HG02943 (cell line): ENCODE data around the gene MYRFL.
"Not testable (repeated sequence)": the region's sequence is repeated elsewhere in the genome, so short reads cannot be mapped to it uniquely, and the experiment has no call there.

Experiments used
- ATAC-seq: cut with Tn5 transposase; IDR thresholded peaks from one replicate; pipeline ENCODE4 v1.9.1; 2021; ENCODE audit warnings: mild to moderate bottlenecking, low read depth, moderate library complexity; ENCODE audit not compliant: unreplicated experiment

Gene MYRFL

DNA sequence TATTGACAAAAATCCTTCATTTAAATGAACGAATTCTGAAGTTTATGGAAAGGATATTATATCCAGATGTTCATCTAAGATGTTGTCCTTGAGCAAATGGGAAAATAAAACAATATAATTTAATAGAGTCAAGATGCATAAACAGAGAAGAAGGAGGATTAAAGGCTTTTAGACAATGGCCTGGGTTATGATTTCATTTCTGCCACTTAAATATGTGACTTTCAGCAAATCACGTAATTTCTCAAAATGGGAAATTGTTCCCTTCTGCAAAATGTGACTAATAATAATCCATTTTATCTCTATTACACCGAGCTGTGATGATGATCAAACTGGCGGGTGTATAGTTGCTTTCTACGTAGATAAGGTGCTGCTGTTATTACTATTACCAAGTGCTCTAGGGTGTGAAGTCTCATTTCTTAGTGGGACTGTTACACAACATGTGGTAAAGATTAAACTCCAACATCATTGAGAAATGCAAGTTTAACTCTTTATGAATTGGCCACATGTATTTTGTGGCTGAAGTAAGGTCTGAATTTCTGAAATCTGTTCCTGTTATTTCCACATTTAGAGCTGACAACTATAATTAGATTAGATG lies 157.0 kb downstream of the MYRFL start:
- ATAC-seq: no peak

DNA sequence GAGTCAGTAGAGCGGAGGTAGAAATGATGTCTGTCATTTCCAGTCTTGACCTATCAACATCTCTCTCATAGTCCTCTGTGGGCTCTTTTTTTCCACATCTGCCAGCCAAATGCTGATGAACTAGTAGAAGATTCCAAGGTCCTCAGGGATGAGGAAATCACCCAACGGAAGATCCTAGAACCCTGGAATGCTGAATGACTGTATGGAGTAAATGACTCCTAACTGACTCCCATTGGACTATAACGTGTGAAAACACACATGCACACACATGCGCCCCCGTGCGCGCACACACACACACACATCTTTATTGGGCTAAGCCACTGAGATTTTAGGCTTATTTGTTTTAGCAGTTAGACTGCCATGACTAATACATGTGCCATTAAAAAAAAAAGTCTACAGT lies 159.2 kb downstream of the MYRFL start:
- ATAC-seq: no peak

DNA sequence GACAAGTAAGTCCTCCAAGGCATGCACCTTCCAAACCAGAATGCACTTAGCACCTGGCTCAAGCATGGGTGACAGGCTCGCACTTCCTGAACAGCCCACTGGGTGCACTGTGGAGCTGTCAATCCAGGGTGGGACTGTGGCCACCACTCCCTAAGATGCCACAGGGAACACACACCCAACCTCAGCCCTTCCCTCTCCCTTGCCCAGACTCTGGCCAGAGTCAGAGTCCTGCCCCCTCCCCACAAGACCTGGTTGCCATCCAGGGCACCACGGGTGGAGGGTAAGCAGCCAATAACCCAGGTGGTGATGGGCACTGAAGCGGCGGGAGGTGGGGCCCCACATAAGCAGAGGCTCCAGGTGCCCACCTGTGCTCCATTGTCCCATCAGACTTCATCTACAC lies 160.6 kb downstream of the MYRFL start:
- no peak for ATAC-seq

DNA sequence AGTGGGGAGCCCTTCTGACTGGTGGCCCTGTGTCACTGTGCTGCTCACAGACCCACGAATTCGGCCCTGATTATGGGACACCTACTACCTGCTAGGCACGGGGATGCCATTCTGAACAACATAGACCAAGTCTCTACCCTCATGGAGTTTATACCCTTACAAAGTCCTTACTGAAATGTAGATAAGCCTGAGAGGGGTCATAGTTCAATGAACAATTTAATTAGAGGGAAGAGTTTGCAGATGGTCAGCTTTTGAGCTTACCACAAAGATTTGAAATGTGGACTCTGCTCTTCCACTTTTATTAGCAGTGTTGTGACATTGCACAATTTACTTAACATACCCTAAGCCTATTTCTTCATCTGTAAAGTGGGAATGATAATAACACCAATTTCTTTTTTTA lies 161.1 kb downstream of the MYRFL start:
- ATAC-seq: no peak

DNA sequence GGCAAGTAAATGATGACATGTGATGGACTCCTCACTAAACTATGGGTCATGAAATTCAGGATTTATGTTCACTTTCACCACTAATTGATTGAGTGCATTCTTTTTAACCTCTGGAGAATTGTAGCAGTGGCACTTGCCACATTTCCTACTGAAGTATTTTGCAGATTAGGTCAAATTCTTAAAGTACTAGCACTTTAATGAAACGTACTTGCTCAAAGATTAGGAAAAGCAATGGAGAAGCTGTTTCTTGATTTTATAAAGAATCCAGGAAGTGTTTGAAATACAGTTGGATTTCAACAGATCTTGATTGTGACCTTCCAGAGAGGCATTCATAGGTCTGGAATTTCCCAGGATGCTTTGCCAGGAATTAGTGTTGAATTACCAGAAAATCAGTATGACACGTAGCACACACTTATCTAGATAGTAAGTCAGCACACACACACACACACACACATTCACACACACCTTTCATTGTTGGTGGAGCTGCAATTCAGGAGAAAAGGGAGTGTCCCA lies 162.6 kb downstream of the MYRFL start:
- no peak for ATAC-seq

DNA sequence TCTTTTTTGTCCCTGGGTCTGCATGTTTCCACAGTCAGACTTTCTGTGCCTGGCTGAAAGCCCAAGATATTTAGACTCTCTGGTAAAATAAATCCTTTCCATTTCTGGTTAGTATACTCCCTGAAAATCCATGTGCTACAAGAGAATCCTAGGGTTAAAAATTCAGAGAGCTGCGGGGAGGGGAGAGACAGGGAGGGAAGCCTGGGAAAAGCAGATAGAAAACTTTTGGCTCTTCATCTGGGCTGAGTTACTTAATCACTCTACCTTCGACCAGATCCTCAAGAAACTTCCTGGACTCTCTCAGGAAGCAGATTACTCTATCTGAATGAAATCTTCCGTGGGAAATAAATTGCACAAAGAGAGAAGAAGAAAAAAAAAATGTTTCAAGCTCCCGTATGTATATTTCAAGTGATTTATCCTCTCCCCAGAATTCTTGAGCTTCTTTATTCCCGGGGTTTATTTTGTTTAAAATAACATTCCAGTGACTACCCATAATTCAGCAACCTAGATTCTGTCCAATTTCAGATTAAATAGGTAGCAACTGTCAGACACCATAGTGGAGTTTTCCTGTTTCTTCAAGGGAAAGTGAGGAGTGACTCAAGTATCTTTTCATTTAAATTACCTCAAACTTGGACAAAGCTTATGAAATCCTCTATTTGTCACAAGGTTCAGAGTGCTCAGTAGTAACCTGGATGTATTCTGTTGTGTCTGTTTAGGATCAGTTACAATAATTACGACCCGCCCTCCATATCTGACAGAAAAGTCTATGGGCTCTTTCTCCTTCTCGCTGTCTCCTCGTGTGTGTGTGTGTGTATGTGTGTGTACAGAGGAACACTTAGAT lies 163.7 kb downstream of the MYRFL start:
- no peak for ATAC-seq

DNA sequence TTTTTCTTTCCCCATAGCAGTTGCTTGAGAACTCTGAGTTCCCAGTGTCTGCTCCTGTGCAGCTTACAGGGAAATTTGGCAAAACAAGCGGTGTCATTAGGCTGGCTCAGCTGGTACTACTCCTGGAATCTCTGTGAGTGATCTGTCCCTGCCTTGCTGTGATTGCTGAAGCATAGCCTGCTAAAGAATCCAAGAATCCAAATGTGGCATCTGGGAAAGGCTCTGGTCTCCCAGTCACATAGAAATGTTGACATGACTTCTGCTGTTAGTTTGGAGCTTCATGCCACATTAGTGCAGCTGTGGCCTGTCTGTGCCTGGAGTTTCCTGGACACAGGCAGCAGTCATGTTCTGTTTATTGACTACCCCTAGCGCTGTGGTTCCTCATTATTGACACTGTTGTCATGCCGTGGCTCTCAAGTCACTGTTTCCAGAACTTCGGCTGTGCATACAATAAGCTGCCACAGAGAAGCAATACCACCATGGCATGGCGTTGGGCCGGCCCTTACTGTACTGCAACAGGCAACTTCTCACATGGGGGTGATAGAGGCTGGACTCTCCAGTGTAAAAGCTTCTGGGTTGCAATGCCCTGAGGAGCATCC lies 166.8 kb downstream of the MYRFL start:
- ATAC-seq: no peak

DNA sequence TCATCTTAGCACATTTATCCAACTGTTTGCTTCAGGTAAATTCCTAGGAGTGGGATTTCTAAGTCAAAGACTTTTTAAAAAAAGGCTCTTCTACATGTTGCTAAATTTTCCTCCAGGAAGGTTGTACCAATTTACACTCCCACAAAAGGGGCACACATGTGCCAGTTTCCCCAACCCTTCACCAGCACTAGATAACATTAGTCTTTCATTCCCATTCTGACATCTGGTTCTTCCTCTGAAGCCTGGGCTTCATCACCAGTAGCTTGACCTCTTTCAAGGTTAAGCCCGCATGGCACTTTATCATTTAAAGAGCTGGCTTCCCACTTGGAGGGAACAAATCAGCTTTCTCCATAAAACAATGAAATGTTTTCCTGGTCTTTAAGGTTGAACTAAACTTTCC lies 168.4 kb downstream of the MYRFL start:
- ATAC-seq: no peak

DNA sequence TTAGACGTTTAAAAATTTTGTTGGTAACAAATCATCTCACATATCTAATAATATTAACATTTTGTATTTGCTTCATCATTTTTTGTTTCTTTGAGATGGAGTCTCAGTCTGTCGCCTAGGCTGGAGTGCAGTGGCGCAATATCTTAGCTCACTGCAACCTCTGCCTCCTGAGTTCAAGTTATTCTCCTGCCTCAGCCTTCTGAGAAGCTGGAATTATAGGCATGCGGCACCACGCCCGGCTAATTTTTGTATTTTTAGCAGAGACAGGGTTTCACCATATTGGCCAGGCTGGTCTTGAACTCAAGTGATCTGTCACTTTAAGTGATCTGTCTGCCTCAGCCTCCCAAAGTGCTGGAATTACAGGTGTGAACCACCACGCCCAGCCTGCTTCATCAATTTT lies 169.1 kb downstream of the MYRFL start:
- not testable (repeated sequence) for ATAC-seq

DNA sequence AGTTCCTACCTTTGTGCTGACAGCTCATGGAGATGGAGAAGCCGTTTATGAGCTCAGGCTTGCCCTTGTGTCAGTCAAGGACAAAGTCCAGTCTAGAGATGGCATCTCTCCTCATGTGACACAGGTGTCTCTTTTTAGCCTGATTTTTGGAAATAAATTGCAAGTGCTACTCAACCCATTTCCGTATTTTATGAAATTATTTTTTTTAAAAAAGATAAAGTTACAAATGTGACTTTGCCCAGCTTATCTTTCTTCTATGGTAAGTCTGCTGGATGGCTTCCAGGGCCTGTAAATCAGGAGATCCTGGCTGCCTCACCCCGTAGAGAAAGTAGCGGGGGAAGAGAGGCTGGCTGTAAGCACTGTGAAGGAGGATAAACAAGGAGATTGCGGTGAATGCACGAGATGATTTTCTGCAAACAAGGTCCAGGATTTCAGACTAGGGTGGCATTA lies 169.7 kb downstream of the MYRFL start:
- no peak for ATAC-seq

DNA sequence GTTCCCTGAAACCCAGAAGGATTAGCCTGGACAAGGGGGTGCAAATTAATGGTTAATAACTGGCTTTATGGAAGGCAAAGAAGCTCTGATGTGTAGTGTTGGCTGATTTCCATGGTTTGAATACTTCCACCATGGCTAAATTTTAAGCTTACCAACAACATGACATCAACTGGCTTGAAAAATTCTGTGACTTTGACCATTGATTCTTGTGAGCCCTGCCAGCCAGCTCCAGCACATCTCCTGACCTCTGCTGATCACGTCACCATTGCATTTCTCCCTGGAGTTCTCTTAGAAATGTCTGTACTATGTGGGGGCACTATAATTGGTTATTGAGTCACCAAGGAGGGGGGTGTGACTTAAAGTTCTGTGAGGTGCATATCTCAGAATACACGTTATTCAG lies 171.2 kb downstream of the MYRFL start:
- ATAC-seq: no peak

DNA sequence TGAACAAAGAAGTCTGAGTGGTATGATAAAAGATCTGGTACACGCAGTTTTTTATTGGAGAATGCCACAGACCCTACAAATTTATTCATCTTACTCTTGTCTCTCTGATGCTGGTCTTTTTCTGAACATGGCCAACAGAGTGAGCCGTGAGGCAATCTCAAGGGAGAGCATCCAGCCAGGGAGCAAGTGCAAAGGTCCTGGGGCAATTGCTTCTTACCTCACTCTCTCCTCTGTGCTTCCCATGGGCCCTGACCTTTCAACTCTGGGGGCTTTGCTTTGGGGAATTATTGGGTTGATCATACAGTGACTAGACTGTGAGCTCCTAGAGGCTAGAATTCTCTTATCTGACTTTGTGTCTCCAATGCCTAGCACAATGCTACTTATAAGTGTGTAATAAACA lies 171.7 kb downstream of the MYRFL start:
- no peak for ATAC-seq

DNA sequence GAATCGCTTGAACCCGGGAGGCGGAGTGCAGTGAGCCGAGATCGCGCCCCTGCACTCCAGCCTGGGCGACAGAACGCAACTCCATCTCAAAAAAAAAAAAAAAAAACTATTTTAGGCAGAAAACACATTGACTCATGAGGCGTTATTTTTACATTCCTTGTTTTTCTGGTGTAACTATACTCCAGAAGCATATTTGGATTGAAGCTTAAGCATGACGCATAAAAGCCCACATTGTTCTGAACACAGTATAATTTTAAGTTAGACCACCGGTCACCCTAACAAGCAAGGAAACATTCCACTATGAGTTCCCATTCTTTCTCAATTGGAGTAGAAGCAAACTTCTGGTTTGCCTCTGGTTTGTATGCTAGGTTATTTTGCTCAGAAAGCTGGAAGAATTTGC lies 173.0 kb downstream of the MYRFL start:
- no peak for ATAC-seq

DNA sequence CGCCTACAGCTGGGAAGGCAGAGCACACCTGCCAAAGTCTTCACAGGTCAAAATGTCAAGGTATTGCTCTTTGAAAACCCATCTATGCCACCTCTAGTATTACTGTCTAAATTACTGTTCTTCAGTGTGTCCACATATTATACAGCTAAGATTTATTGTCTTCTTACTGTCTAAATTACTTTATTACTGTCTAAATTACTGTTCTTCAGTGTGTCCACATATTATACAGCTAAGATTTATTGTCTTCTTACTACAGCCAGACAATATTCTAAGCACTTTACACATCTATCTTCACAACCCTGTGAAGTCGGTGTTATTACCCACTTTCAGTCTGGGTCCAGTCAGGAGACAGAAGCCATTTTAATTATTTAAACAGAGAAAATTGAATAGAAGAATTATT lies 173.9 kb downstream of the MYRFL start:
- no peak for ATAC-seq

DNA sequence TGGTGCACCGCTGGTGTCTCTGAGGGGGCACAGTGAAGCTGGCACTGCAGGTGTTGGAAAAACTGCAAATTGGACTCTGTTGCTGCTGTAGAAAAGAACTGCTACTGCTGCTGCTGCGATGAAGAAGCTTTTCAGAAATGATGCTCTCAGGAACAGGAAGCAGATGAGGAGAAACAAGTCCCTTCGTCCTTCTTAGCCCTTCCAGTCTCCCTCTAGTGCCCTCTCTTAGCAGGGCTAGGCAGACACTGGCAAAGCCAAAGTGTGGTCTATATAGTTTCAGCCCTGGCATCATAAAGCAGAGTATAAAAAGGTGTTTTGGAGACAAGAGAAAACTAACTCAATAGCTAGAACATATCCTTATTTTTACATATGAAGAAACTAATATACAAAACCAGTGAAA lies 174.5 kb downstream of the MYRFL start:
- ATAC-seq: no peak

DNA sequence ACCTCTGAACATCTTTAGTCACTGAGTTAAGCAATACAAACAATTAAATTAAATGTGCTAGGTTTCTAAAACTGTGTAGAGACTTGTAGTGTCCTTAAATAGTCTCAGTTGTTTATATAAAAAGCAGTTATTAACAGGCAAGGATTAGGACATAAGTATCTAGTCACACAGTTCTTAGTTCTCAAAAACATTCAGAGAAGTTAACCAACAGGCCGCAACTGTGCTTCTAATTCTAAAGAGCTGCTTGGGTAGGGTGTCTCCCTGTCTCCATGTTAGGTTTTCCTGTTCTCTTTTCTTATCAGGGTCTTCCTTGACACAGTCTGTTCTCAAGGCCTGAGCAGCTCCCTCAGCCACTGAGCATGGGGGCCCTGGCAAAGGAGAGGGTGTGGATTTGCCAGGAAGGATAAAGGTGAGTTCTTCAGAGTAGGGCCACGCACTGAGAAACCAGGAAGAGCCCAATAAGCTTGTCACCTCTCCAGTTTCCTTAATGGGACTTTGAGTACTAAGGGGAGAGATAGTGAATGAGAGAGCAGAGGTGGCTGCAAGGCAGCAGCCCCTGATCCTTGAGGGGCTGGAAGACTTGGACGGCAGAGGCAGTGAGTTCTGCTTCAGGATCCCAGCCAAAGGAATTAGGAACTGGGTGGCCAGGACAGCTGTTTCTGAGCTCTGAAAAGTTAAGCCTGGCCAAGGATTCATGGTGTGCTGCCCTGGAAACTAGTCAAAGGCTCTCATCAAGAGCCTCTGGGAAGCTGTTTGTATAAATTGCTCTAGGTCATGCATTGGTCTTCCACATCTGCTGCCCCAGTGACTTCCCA lies 177.3 kb downstream of the MYRFL start:
- ATAC-seq: no peak

DNA sequence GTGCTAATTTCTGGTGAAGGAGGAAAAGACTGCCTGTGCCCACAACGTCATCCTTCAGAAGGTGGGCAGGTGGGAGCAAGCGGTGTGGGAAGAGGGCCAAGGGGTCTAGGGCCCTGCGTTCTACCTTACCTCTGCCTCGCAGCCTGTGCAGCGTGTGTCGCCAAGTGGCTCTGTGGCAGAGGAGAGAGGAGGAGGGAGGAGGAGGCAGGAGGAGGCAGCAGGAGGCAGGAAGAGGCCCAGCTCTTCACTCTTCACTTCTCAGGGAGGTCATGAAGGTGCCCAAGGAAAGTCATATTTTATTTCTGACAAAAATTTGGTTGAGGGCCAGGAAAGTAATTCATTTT lies 177.9 kb downstream of the MYRFL start:
- ATAC-seq: no peak

DNA sequence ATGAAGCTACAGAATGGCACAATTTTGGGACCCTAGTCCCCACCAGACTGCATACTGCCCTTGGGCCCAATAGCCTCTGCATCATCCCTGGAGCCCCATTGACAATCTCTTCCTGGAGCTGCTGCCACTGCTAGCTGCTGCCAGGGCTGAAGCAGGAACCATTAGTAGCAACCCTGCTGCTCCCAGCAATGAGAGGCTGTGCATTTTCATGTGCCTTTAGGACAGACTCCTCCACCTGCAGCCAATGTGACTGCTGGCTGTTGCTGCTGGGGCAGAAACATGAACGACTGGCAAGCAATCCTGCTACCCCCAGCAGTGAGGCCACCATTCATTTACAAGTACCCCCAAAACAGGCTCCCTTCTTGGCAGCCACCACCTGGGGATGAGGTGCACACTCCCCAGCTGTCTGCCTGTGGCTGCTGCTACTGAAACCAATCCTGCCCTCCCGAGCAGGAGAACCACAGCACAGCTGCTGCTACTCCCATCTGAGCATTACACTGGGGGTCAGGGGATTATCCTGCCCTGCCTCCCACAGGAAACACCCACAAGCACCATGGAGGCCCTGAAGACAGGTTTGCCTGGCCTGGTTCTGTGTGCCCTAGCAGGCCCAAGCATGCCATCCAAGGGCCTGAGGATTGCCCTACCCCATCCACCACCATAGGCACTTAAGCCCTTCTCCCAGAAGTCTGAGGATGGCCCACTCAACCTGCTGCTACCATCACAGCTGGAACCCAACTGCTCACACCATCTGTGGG lies 181.0 kb downstream of the MYRFL start:
- ATAC-seq: no peak

DNA sequence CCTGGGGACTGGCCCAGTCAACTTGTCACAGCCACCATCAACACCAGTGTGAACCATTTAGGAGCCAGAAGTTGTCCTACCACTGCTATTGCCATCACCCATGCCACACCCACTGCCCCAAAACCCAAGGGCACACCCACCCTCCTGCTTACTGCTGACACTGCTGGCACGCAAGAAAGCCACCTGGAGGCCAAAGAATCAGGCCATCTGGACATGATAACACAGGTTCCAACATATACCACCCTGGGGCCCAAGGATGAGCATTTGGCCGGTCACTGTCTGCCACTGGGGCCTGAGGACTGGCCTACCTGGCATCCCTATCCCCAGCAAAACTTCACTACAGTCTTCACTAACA lies 181.6 kb downstream of the MYRFL start:
- ATAC-seq: no peak

DNA sequence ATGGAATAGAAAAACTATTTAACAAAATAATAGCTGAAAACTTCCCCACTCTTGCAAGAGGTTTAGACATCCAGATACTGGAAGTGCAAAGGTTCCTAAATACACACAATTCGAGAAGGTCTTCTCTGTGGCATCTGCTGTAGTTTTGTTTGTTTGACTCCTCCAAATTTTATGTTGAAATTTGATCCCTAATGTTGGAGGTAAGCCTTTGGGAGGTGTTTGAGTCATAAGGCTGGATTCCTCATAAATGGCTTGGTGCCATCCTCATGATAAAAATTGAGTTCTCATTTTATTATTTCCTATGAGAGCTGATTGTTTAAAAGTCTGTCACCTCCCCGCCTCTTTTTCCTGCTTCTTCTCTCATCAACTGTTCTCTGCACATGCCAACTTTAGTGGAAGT lies 182.7 kb downstream of the MYRFL start:
- ATAC-seq: no peak
